IMR-90 (cell line): ENCODE data around the gene GPR141. TPM values are rescaled to one million over a fixed set of nuclear protein-coding genes. Genes with fewer than 3 reads are reported as not detected.

Experiments used
- ATAC-seq: fragments of 200-7000 bp; cut with Tn5 transposase; 2 replicates; pipeline ENCODE4 v1.9.1; 2020; ENCODE audit warnings: low read depth, mild to moderate bottlenecking, moderate library complexity
- BruUV-seq: library from RNA; stranded (reverse); fragments of 400-500 nt; replicated peaks from 2 replicates; lab custom pipeline; 2021; lab: Mats Ljungman, UMichigan
- CTCF ChIA-PET: fragments of 300-600 bp; formaldehyde crosslinking; extraction: SDS; loops from one replicate; lab custom pipeline; 2021; ENCODE audit warnings: antibody characterized with exemption; lab: Yijun Ruan, JAX
- POLR2A ChIA-PET: fragments of 300-600 bp; sonication (Branson Sonifier 250); formaldehyde crosslinking; loops from one replicate; lab custom pipeline; 2022; ENCODE audit warnings: antibody characterized with exemption; ENCODE audit not compliant: unreplicated experiment; lab: Charles Lee
- DNase-seq: peaks from one replicate; pipeline ENCODE4 v3.0.0; 2013
- H2AFZ ChIP-seq: replicated peaks from 2 replicates; pipeline ENCODE3; 2013; ENCODE audit warnings: low read length, mild to moderate bottlenecking; ENCODE audit not compliant: poor library complexity
- H2AK5ac ChIP-seq: 2 replicates; pipeline ENCODE4 v1.6.1; 2013; ENCODE audit warnings: low read depth, low read length, inconsistent platforms
- H2AK9ac ChIP-seq: replicated peaks from 2 replicates; pipeline ENCODE3; 2013; ENCODE audit warnings: mild to moderate bottlenecking, low read depth, low read length, moderate library complexity; ENCODE audit not compliant: poor library complexity
- H2BK120ac ChIP-seq: 2 replicates; pipeline ENCODE4 v1.6.1; 2013; ENCODE audit warnings: low read depth, low read length, inconsistent platforms
- H2BK15ac ChIP-seq: 3 replicates; pipeline ENCODE4 v1.6.1; 2013; ENCODE audit warnings: low read depth, low read length, inconsistent platforms
- H2BK20ac ChIP-seq: 2 replicates; pipeline ENCODE4 v1.6.1; 2013; ENCODE audit warnings: low read depth, mild to moderate bottlenecking, inconsistent platforms, low read length, moderate library complexity
- H2BK5ac ChIP-seq: 2 replicates; pipeline ENCODE4 v1.6.1; 2013; ENCODE audit warnings: mild to moderate bottlenecking, low read depth, low read length, inconsistent platforms; ENCODE audit not compliant: poor library complexity, severe bottlenecking
- H3K14ac ChIP-seq: replicated peaks from 2 replicates; pipeline ENCODE4 v1.6.1; 2013; ENCODE audit warnings: low read depth, low read length, inconsistent platforms
- H3K18ac ChIP-seq: 2 replicates; pipeline ENCODE4 v1.6.1; 2013; ENCODE audit warnings: low read depth, low read length, control low read depth
- H3K23ac ChIP-seq: 2 replicates; pipeline ENCODE4 v1.6.1; 2013; ENCODE audit warnings: low read depth, low read length, inconsistent platforms
- H3K27ac ChIP-seq: 2 replicates; pipeline ENCODE4 v1.5.1; 2013; ENCODE audit warnings: mild to moderate bottlenecking, control low read depth, low read length; ENCODE audit not compliant: insufficient read depth
- H3K27me3 ChIP-seq: 2 replicates; pipeline ENCODE4 v1.6.1; 2013; ENCODE audit warnings: low read length; ENCODE audit not compliant: control insufficient read depth, insufficient read depth
- H3K36me3 ChIP-seq: 2 replicates; pipeline ENCODE4 v1.6.1; 2013; ENCODE audit warnings: low read length, mixed read lengths; ENCODE audit not compliant: control insufficient read depth, insufficient read depth
- H3K4ac ChIP-seq: 2 replicates; pipeline ENCODE4 v1.6.1; 2013; ENCODE audit warnings: low read depth, low read length, inconsistent platforms
- H3K4me1 ChIP-seq: 2 replicates; pipeline ENCODE4 v1.6.1; 2013; ENCODE audit warnings: low read length, mixed read lengths; ENCODE audit not compliant: control insufficient read depth, insufficient read depth
- H3K4me2 ChIP-seq: 2 replicates; pipeline ENCODE4 v1.6.1; 2013; ENCODE audit warnings: low read depth, mild to moderate bottlenecking, control low read depth, low read length, moderate library complexity
- H3K4me3 ChIP-seq: 2 replicates; pipeline ENCODE4 v1.5.1; 2013; ENCODE audit warnings: low read depth, mild to moderate bottlenecking, control low read depth, low read length, moderate library complexity; ENCODE audit not compliant: insufficient read depth
- H3K56ac ChIP-seq: 2 replicates; pipeline ENCODE4 v1.6.1; 2013; ENCODE audit warnings: low read length, inconsistent platforms; ENCODE audit not compliant: insufficient read depth; ENCODE audit errors: extremely low read depth
- H3K79me1 ChIP-seq, 2 experiments: 2 replicates each; pipeline ENCODE4 v1.6.1; 2013; ENCODE audit warnings: low read length in 2 of 2, inconsistent platforms in 1 of 2, low read depth in 1 of 2
- H3K9ac ChIP-seq: 2 replicates; pipeline ENCODE4 v1.6.1; 2013; ENCODE audit warnings: low read depth, low read length, control low read depth
- H3K9me1 ChIP-seq: 2 replicates; pipeline ENCODE4 v1.6.1; 2013; ENCODE audit warnings: low read length, inconsistent platforms; ENCODE audit not compliant: insufficient read depth
- H3K9me3 ChIP-seq: 2 replicates; pipeline ENCODE4 v1.6.1; 2013; ENCODE audit warnings: low read length; ENCODE audit not compliant: control insufficient read depth, insufficient read depth
- H4K20me1 ChIP-seq: 2 replicates; pipeline ENCODE4 v1.6.1; 2013; ENCODE audit warnings: low read length, inconsistent platforms; ENCODE audit not compliant: insufficient read depth
- H4K5ac ChIP-seq: 2 replicates; pipeline ENCODE4 v1.6.1; 2013; ENCODE audit warnings: mild to moderate bottlenecking, low read depth, low read length, control low read depth
- H4K8ac ChIP-seq, 2 experiments: 2 replicates each; pipeline ENCODE4 v1.6.1; 2013; ENCODE audit warnings: low read depth in 2 of 2, low read length in 2 of 2, control low read depth in 1 of 2, inconsistent platforms in 1 of 2
- H4K91ac ChIP-seq: 2 replicates; pipeline ENCODE4 v1.6.1; 2013; ENCODE audit warnings: low read depth, low read length, inconsistent platforms; ENCODE audit not compliant: insufficient read depth
- FOS ChIP-seq: fragments of 150-350 bp; IDR thresholded peaks from 2 replicates; pipeline ENCODE4 v1.6.1; 2016; ENCODE audit warnings: low read depth, low read length
- MAFK ChIP-seq: IDR thresholded peaks from 2 replicates; pipeline ENCODE4 v1.6.1; 2012; ENCODE audit warnings: low read depth, low read length, improper control_type of control experiment
- NFE2L2 ChIP-seq: fragments of 150-350 bp; IDR thresholded peaks from 2 replicates; pipeline ENCODE4 v1.6.1; 2016; ENCODE audit warnings: low read depth, mild to moderate bottlenecking, low read length
- POLR2A ChIP-seq: IDR thresholded peaks from 2 replicates; pipeline ENCODE4 v1.6.1; 2012; ENCODE audit warnings: mild to moderate bottlenecking, low read depth, low read length
- RAD21 ChIP-seq: IDR thresholded peaks from 2 replicates; pipeline ENCODE4 v1.6.1; 2012; ENCODE audit warnings: low read length, improper control_type of control experiment
- RCOR1 ChIP-seq: IDR thresholded peaks from 2 replicates; pipeline ENCODE4 v1.6.1; 2012; ENCODE audit warnings: mild to moderate bottlenecking, low read length, improper control_type of control experiment; ENCODE audit not compliant: insufficient replicate concordance
- WGBS, 2 experiments: methylation state at CpG; one replicate each; pipeline versions ENCODE4 v1.1.5 to v1.1.7; 2013; ENCODE audit warnings: missing lambda C conversion rate in 2 of 2; ENCODE audit not compliant: insufficient read length in 1 of 2; ENCODE audit errors: extremely low coverage in 2 of 2; 5-methylcytosine and 5-hydroxymethylcytosine counted together
- dilution Hi-C: fragments of 300-500 bp; cut with HindIII; formaldehyde crosslinking; loops from one replicate; pipeline ENCODE4 v1.14.3; 2018; ENCODE audit warnings: low sequenced_read_pairs; ENCODE audit not compliant: unreplicated experiment
- in situ Hi-C: fragments of 300-500 bp; cut with MboI; formaldehyde crosslinking; loops from 3 replicates; pipeline ENCODE4 v1.14.3; 2019; ENCODE audit warnings: low sequenced_read_pairs, inconsistent platforms, mixed read lengths
- intact Hi-C: fragments of 100-400 bp; cut with micrococcal nuclease; formaldehyde crosslinking; loops from 2 replicates; pipeline ENCODE4 v1.10.0; 2022
- polyA plus RNA-seq, 3 experiments: library from polyadenylated mRNA; depleted of rRNA; stranded (reverse); fragments of >200 nt; gene quantifications; 2 replicates each; pipeline ENCODE4 v1.2.3, GENCODE V29; 2012; ENCODE audit warnings: low replicate concordance in 1 of 3
- total RNA-seq: library from RNA; depleted of rRNA; stranded (reverse); fragments of >200 nt; gene quantifications from 2 replicates; pipeline ENCODE4 v1.2.3, GENCODE V29; 2012

Gene GPR141
- total and polyA plus RNA-seq, 2 of the 4 experiments (the other 2 are of a cell fraction), result not detected

GRCh38 chr7:37674531-37674930 lies 9.0 kb upstream of the GPR141 start:
- Histone ChIP-seq H3K56ac (no peak overlapping the region), H3K14ac (no peak overlapping the region), H4K91ac (no peak overlapping the region), H4K20me1 (no peaks in the 10 kb centered on the region), H3K79me1 (no peaks in the 10 kb centered on the region), H4K5ac (no peak overlapping the region), H2AK5ac (no peak overlapping the region), H2AK9ac (no peak overlapping the region), H3K18ac (no peak overlapping the region), H3K4me2 (no peak overlapping the region), H3K9me3 (peaks cover 5% of the 10 kb centered on the region), H3K4me3 (no peak overlapping the region), H3K23ac (no peak overlapping the region), H2BK120ac (no peak overlapping the region), H3K27me3 (no peaks in the 10 kb centered on the region), H3K9me1 (no peaks in the 10 kb centered on the region), H3K4me1 (no peaks in the 10 kb centered on the region), H2AFZ (no peak overlapping the region), H4K8ac (no peak overlapping the region), H2BK15ac (no peak overlapping the region), H3K36me3 (no peaks in the 10 kb centered on the region), H3K4ac (no peak overlapping the region), H3K9ac (no peak overlapping the region), H2BK5ac (no peak overlapping the region), H2BK20ac (no peak overlapping the region), H3K27ac (no peak overlapping the region)
- dilution Hi-C loops (no loop called here), intact Hi-C loops (no loop called here), in situ Hi-C loops (no loop called here)
- POLR2A ChIA-PET, result no interaction called here
- no CpG with 5 or more reads among the region's 5 CpGs for WGBS, 2 experiments
- no peak for DNase-seq
- no TSS peak for BruUV-seq
- ATAC-seq, result no peak
- CTCF ChIA-PET, result no interaction called here
- TF ChIP-seq RAD21, result no peak
- no peak for TF ChIP-seq NFE2L2
- no peak for TF ChIP-seq FOS
- no peak for TF ChIP-seq RCOR1
- no peak for TF ChIP-seq POLR2A
- TF ChIP-seq MAFK, result no peak
